Endothelial cell of umbilical vein (primary cell): ENCODE measurements around the gene TERT. TPM values are rescaled to one million over a fixed set of nuclear protein-coding genes. Genes with fewer than 3 reads are reported as not detected.

Experiments
- BruUV-seq: library from RNA; stranded (reverse); fragments of 400-500 nt; replicated peaks from 2 replicates; lab custom pipeline; 2021; lab: Mats Ljungman, UMichigan
- CTCF ChIA-PET: fragments of 300-600, 350-600 bp; sonication (Branson Sonifier 250); formaldehyde crosslinking; loops from one replicate; lab custom pipeline; 2021; ENCODE audit warnings: antibody characterized with exemption, inconsistent platforms; lab: Charles Lee
- POLR2A ChIA-PET: fragments of 300-600, 350-600 bp; sonication (Branson Sonifier 250); formaldehyde crosslinking; loops from one replicate; lab custom pipeline; 2021; ENCODE audit warnings: antibody characterized with exemption, inconsistent platforms; lab: Charles Lee
- DNase-seq: peaks from one replicate; pipeline ENCODE4 v3.0.0-alpha.2; 2011; ENCODE audit warnings: low read depth, low spot score
- FAIRE-seq: peaks from 2 replicates; lab custom pipeline; 2011; peaks lifted over from hg19 to GRCh38; lab: Jason Lieb, UNC
- H2AFZ ChIP-seq: 2 replicates; pipeline ENCODE4 v1.6.0; 2012; ENCODE audit warnings: low read depth, low read length, control low read depth, inconsistent platforms
- H3K27ac ChIP-seq: 2 replicates; pipeline ENCODE4 v1.5.1; 2011; ENCODE audit warnings: low read depth, mild to moderate bottlenecking, control low read depth, low read length, moderate library complexity; ENCODE audit not compliant: insufficient read depth
- H3K27me3 ChIP-seq, 2 experiments: 2 replicates each; pipeline versions ENCODE4 v1.6.0 to v1.6.1; 2011; ENCODE audit warnings: low read length in 2 of 2, mixed read lengths in 1 of 2; ENCODE audit not compliant: control insufficient read depth in 2 of 2, insufficient read depth in 2 of 2
- H3K36me3 ChIP-seq, 2 experiments: 2 replicates in 1 of 2; 3 replicates in 1 of 2; pipeline ENCODE4 v1.5.1; 2011; ENCODE audit warnings: low read length in 2 of 2, mild to moderate bottlenecking in 1 of 2, moderate library complexity in 1 of 2; ENCODE audit not compliant: control insufficient read depth in 2 of 2, insufficient read depth in 2 of 2; ENCODE audit errors: extremely low read depth in 1 of 2
- H3K4me1 ChIP-seq: 3 replicates; pipeline ENCODE4 v1.5.1; 2011; ENCODE audit warnings: mild to moderate bottlenecking, low read length; ENCODE audit not compliant: control insufficient read depth, insufficient read depth; ENCODE audit errors: extremely low read depth
- H3K4me2 ChIP-seq: 2 replicates; pipeline ENCODE4 v1.6.1; 2011; ENCODE audit warnings: low read length, control low read depth, mixed read lengths; ENCODE audit not compliant: insufficient read depth
- H3K4me3 ChIP-seq, 3 experiments: fragments of 200-600 bp in 1 of 3; sonication (generic), shearing (Covaris generic) in 1 of 3; replicated peaks in 1 of 3; 2 replicates each; pipeline ENCODE4 v1.5.1; 2011 to 2016; ENCODE audit warnings: control low read depth in 3 of 3, low read length in 3 of 3, mild to moderate bottlenecking in 2 of 3, inconsistent platforms in 1 of 3, low read depth in 1 of 3, moderate library complexity in 1 of 3; ENCODE audit not compliant: insufficient read depth in 1 of 3
- H3K79me2 ChIP-seq: 2 replicates; pipeline ENCODE4 v1.6.0; 2012; ENCODE audit warnings: low read length, inconsistent platforms; ENCODE audit not compliant: control insufficient read depth, insufficient read depth
- H3K9ac ChIP-seq: replicated peaks from 2 replicates; pipeline ENCODE3; 2011; ENCODE audit warnings: low read length, control low read depth; ENCODE audit not compliant: insufficient read depth; ENCODE audit errors: extremely low read depth
- H3K9me1 ChIP-seq: replicated peaks from 3 replicates; pipeline ENCODE4 v1.6.0; 2011; ENCODE audit warnings: mild to moderate bottlenecking, low read length; ENCODE audit not compliant: control insufficient read depth, insufficient read depth; ENCODE audit errors: extremely low read depth
- H3K9me3 ChIP-seq: replicated peaks from 2 replicates; pipeline ENCODE4 v1.5.1; 2012; ENCODE audit warnings: low read length, inconsistent platforms; ENCODE audit not compliant: control insufficient read depth, insufficient read depth
- H4K20me1 ChIP-seq: replicated peaks from 2 replicates; pipeline ENCODE3; 2011; ENCODE audit warnings: mild to moderate bottlenecking, low read length; ENCODE audit not compliant: control insufficient read depth, insufficient read depth; ENCODE audit errors: extremely low read depth
- EZH2 ChIP-seq: IDR thresholded peaks from 2 replicates; pipeline ENCODE4 v1.6.1; 2012; ENCODE audit warnings: borderline replicate concordance, low read depth, mild to moderate bottlenecking, moderate library complexity, low read length, inconsistent platforms; ENCODE audit not compliant: severe bottlenecking
- FOS ChIP-seq: IDR thresholded peaks from 2 replicates; pipeline ENCODE4 v1.6.1; 2011; ENCODE audit warnings: mild to moderate bottlenecking, low read length, moderate library complexity, borderline replicate concordance; ENCODE audit not compliant: insufficient read depth
- GATA2 ChIP-seq: IDR thresholded peaks from 2 replicates; pipeline ENCODE4 v1.7.0; 2011; ENCODE audit warnings: low read depth, mild to moderate bottlenecking, moderate library complexity, mixed read lengths, low read length; ENCODE audit not compliant: insufficient read length, insufficient read depth
- JUN ChIP-seq: IDR thresholded peaks from 2 replicates; pipeline ENCODE4 v1.6.1; 2011; ENCODE audit warnings: borderline replicate concordance, low read depth; ENCODE audit not compliant: insufficient read length, insufficient read depth
- MYC ChIP-seq: IDR thresholded peaks from one replicate; pipeline ENCODE4 v1.6.1; 2011; ENCODE audit warnings: mild to moderate bottlenecking, low read depth, low read length
- POLR2A ChIP-seq: IDR thresholded peaks from 2 replicates; pipeline ENCODE4 v1.6.1; 2012; ENCODE audit warnings: low read depth, mild to moderate bottlenecking, control low read depth, low read length
- POLR2AphosphoS5 ChIP-seq: IDR thresholded peaks from 2 replicates; pipeline ENCODE4 v1.6.1; 2012; ENCODE audit warnings: low read depth, mild to moderate bottlenecking, control low read depth, low read length, moderate library complexity; ENCODE audit not compliant: insufficient read depth
- dilution Hi-C: fragments of 300-500 bp; cut with MboI; formaldehyde crosslinking; loops from one replicate; pipeline ENCODE4 v1.15.0; 2019; ENCODE audit warnings: low sequenced_read_pairs; ENCODE audit not compliant: extremely low pct_ligation_motif_present
- intact Hi-C: fragments of 100-400 bp; cut with micrococcal nuclease; formaldehyde crosslinking; loops from one replicate; pipeline ENCODE4 v1.10.0; 2022
- polyA plus RNA-seq, 4 experiments: library from polyadenylated mRNA; depleted of rRNA in 3 of 4; stranded (reverse) in 3 of 4; unstranded in 1 of 4; fragments of >200 nt; gene quantifications; 2 replicates each; pipeline versions ENCODE4 v1.2.1 to v1.2.3, GENCODE V29; 2011 to 2012; ENCODE audit warnings: missing spikeins in 1 of 4
- total RNA-seq: library from RNA; stranded (reverse); gene quantifications from 2 replicates; pipeline ENCODE4 v1.2.3, GENCODE V29; 2021
- TF ChIP-seq, protein P1 (sequence below), 2 donors: IDR thresholded peaks; 1 replicate in 1 of 2; 2 replicates in 1 of 2; pipeline ENCODE4 v1.5.1; 2011; ENCODE audit warnings: low read length in 2 of 2, mild to moderate bottlenecking in 2 of 2, moderate library complexity in 2 of 2, control low read depth in 1 of 2, inconsistent platforms in 1 of 2, low read depth in 1 of 2; ENCODE audit not compliant: insufficient read depth in 1 of 2; ENCODE audit errors: extremely low read depth in 1 of 2
- TF ChIP-seq, protein P2 (sequence below): IDR thresholded peaks from 2 replicates; pipeline ENCODE4 v1.6.1; 2011; ENCODE audit not compliant: insufficient read depth, insufficient read length

TERT gene
- total and polyA plus RNA-seq, 2 donors (not counting 3 experiments of a cell fraction or from before 2014, with no cell fraction given): 0.04 TPM; not detected in 1

DNA sequence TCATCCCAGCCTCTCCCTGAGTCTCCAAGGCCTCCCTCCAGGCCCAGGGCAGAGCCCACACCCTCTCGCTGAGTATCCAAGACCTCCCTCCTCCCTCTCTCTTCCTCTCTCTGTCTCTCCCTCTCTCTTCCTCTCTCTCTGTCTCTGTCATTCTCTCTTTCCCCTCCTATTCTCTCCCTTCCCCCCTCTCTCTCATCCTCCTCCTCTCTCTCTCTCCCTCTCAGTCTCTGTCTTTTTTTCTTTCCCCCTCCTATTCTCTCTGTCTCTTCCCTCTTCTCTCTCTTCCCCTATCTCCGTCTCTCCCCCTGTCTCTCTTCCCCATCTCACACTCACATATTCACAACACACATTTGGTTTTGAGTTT, 85.4 kb downstream of the TERT start:
- intact Hi-C loops: loop anchor here (2.0 kb wide), 1 partner anchor 435 kb away; no protein-coding TSS in a partner anchor
- Histone ChIP-seq H3K4me1 (no peaks in the 10 kb centered on the region), H3K27me3 (no peaks in the 10 kb centered on the region), H3K4me2 (no peak overlapping the region), H3K79me2 (no peaks in the 10 kb centered on the region), H3K27ac (no peak overlapping the region), H2AFZ (no peak overlapping the region), H3K36me3 (no peaks in the 10 kb centered on the region), H3K4me3 (no peak overlapping the region), H4K20me1 (no peaks in the 10 kb centered on the region), H3K9ac (no peak overlapping the region), H3K9me1 (no peaks in the 10 kb centered on the region), H3K9me3 (no peaks in the 10 kb centered on the region)
- FAIRE-seq: no peak
- dilution Hi-C loops: no loop called here
- no peak for DNase-seq
- POLR2A ChIA-PET: no interaction called here
- CTCF ChIA-PET: interaction anchor here (1.9 to 4.0 kb wide), 2 partner anchors 436 to 444 kb away, joined by 11 to 55 read pairs; no protein-coding TSS in a partner anchor
- TF ChIP-seq FOS: no peak
- TF ChIP-seq, protein P1, sequence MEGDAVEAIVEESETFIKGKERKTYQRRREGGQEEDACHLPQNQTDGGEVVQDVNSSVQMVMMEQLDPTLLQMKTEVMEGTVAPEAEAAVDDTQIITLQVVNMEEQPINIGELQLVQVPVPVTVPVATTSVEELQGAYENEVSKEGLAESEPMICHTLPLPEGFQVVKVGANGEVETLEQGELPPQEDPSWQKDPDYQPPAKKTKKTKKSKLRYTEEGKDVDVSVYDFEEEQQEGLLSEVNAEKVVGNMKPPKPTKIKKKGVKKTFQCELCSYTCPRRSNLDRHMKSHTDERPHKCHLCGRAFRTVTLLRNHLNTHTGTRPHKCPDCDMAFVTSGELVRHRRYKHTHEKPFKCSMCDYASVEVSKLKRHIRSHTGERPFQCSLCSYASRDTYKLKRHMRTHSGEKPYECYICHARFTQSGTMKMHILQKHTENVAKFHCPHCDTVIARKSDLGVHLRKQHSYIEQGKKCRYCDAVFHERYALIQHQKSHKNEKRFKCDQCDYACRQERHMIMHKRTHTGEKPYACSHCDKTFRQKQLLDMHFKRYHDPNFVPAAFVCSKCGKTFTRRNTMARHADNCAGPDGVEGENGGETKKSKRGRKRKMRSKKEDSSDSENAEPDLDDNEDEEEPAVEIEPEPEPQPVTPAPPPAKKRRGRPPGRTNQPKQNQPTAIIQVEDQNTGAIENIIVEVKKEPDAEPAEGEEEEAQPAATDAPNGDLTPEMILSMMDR (IDR thresholded peaks at IDR 0.05; ENCODE audit: extremely low read depth in 1 of 2, insufficient read depth in 1 of 2, low read depth in 1 of 2, low read length in 2 of 2): no peak
- no peak for TF ChIP-seq GATA2
- no peak for TF ChIP-seq JUN
- no peak for TF ChIP-seq EZH2
- no peak for TF ChIP-seq POLR2AphosphoS5
- TF ChIP-seq, protein P2, sequence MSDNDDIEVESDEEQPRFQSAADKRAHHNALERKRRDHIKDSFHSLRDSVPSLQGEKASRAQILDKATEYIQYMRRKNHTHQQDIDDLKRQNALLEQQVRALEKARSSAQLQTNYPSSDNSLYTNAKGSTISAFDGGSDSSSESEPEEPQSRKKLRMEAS: no peak
- no peak for TF ChIP-seq MYC
- TF ChIP-seq POLR2A: no peak
- BruUV-seq: no TSS peak
